H1 (cell line): ENCODE measurements around the gene COMMD2. TPM values are rescaled to one million over a fixed set of nuclear protein-coding genes. Genes with fewer than 3 reads are reported as not detected.

Experiments used
- CTCF ChIA-PET: fragments of 300-600 bp; sonication (Branson Sonifier 250); formaldehyde crosslinking; loops from one replicate; lab custom pipeline; 2021; ENCODE audit not compliant: partially characterized antibody; lab: Charles Lee
- POLR2A ChIA-PET: fragments of 300-600 bp; sonication (Branson Sonifier 250); formaldehyde crosslinking; loops from one replicate; lab custom pipeline; 2021; ENCODE audit warnings: inconsistent platforms; ENCODE audit not compliant: partially characterized antibody; lab: Charles Lee
- DNase-seq, 2 experiments: peaks; one replicate each; pipeline versions ENCODE4 v3.0.0 to v3.0.0-alpha.2; 2010 to 2022; ENCODE audit warnings: low spot score in 2 of 2, low read depth in 1 of 2, mixed read lengths in 1 of 2
- FAIRE-seq: peaks from 2 replicates; lab custom pipeline; 2011; peaks lifted over from hg19 to GRCh38; lab: Jason Lieb, UNC
- H2AFZ ChIP-seq: 2 replicates; pipeline ENCODE4 v1.8.1; 2012; ENCODE audit warnings: low read length, inconsistent platforms
- H2AK5ac ChIP-seq: 2 replicates; pipeline ENCODE4 v1.6.1; 2013; ENCODE audit warnings: low read depth, low read length
- H2BK120ac ChIP-seq: replicated peaks from 2 replicates; pipeline ENCODE3; 2013; ENCODE audit warnings: low read depth, low read length, inconsistent platforms
- H2BK12ac ChIP-seq: 2 replicates; pipeline ENCODE4 v1.6.1; 2013; ENCODE audit warnings: low read depth, low read length
- H2BK15ac ChIP-seq: 2 replicates; pipeline ENCODE4 v1.6.1; 2013; ENCODE audit warnings: low read length
- H2BK20ac ChIP-seq: 2 replicates; pipeline ENCODE4 v1.6.1; 2013; ENCODE audit warnings: low read length
- H2BK5ac ChIP-seq: 2 replicates; pipeline ENCODE4 v1.6.1; 2013; ENCODE audit warnings: low read depth, low read length
- H3K14ac ChIP-seq: 2 replicates; pipeline ENCODE4 v1.6.1; 2013; ENCODE audit warnings: inconsistent platforms; ENCODE audit not compliant: insufficient read length
- H3K18ac ChIP-seq: 2 replicates; pipeline ENCODE4 v1.6.1; 2013; ENCODE audit warnings: low read length; ENCODE audit errors: extremely low read depth
- H3K23ac ChIP-seq: 2 replicates; pipeline ENCODE4 v1.6.1; 2013; ENCODE audit warnings: inconsistent platforms; ENCODE audit not compliant: insufficient read length
- H3K23me2 ChIP-seq: 2 replicates; pipeline ENCODE4 v1.6.1; 2013; ENCODE audit warnings: low read depth, low read length
- H3K27ac ChIP-seq: 2 replicates; pipeline ENCODE4 v1.6.1; 2011; ENCODE audit warnings: low read depth, low read length, inconsistent platforms
- H3K27me3 ChIP-seq, 4 experiments: replicated peaks in 1 of 4; 1 replicate in 1 of 4; 2 replicates in 3 of 4; pipeline versions ENCODE4 v1.6.1 to v1.8.1; 2011 to 2013; ENCODE audit warnings: low read length in 3 of 4, mild to moderate bottlenecking in 3 of 4, inconsistent platforms in 2 of 4, mixed read lengths in 2 of 4, moderate library complexity in 1 of 4; ENCODE audit not compliant: control insufficient read depth in 3 of 4, insufficient read depth in 3 of 4; ENCODE audit errors: extremely low read depth in 1 of 4
- H3K36me3 ChIP-seq, 4 experiments: 2 replicates each; pipeline versions ENCODE4 v1.6.1 to v1.8.1; 2011 to 2013; ENCODE audit warnings: mild to moderate bottlenecking in 4 of 4, low read length in 3 of 4, moderate library complexity in 2 of 4, control low read depth in 1 of 4, inconsistent platforms in 1 of 4; ENCODE audit not compliant: insufficient read depth in 4 of 4, control insufficient read depth in 2 of 4
- H3K4ac ChIP-seq: replicated peaks from 2 replicates; pipeline ENCODE3; 2013; ENCODE audit warnings: low read length, low read depth, mixed read lengths, inconsistent platforms; ENCODE audit not compliant: insufficient read length
- H3K4me1 ChIP-seq, 4 experiments: replicated peaks in 1 of 4; 1 replicate in 1 of 4; 2 replicates in 3 of 4; pipeline versions ENCODE4 v1.6.1 to v1.8.1; 2011 to 2013; ENCODE audit warnings: low read length in 3 of 4, inconsistent platforms in 2 of 4, mixed read lengths in 1 of 4; ENCODE audit not compliant: insufficient read depth in 4 of 4, control insufficient read depth in 3 of 4
- H3K4me2 ChIP-seq, 2 experiments: 2 replicates each; pipeline versions ENCODE4 v1.6.1 to v1.8.1; 2011 to 2013; ENCODE audit warnings: low read depth in 2 of 2, low read length in 2 of 2, control low read depth in 1 of 2, inconsistent platforms in 1 of 2, mild to moderate bottlenecking in 1 of 2; ENCODE audit not compliant: insufficient read depth in 1 of 2
- H3K4me3 ChIP-seq, 4 experiments: fragments of 200-600, 300-600 bp in 1 of 4; sonication (generic), shearing (Covaris generic), sonication (Bioruptor Twin) in 1 of 4; 2 replicates each; pipeline versions ENCODE4 v1.5.1 to v1.8.1; 2011 to 2016; ENCODE audit warnings: low read length in 4 of 4, low read depth in 3 of 4, control low read depth in 2 of 4, inconsistent platforms in 2 of 4, mild to moderate bottlenecking in 2 of 4, mixed read lengths in 1 of 4, moderate library complexity in 1 of 4; ENCODE audit not compliant: insufficient read depth in 2 of 4; ENCODE audit errors: extremely low read depth in 1 of 4
- H3K56ac ChIP-seq: replicated peaks from 2 replicates; pipeline ENCODE3; 2013; ENCODE audit warnings: low read depth, mild to moderate bottlenecking, mixed read lengths, low read length, inconsistent platforms; ENCODE audit not compliant: insufficient read length
- H3K79me1 ChIP-seq: 2 replicates; pipeline ENCODE4 v1.6.1; 2013; ENCODE audit warnings: low read depth, low read length, control low read depth
- H3K79me2 ChIP-seq, 2 experiments: 2 replicates each; pipeline versions ENCODE4 v1.6.1 to v1.8.1; 2012 to 2013; ENCODE audit warnings: low read length in 2 of 2, mild to moderate bottlenecking in 2 of 2, inconsistent platforms in 1 of 2; ENCODE audit not compliant: insufficient read depth in 2 of 2, control insufficient read depth in 1 of 2
- H3K9ac ChIP-seq, 4 experiments: replicated peaks in 1 of 4; 1 replicate in 1 of 4; 2 replicates in 3 of 4; pipeline versions ENCODE4 v1.6.1 to v1.8.1; 2011 to 2013; ENCODE audit warnings: low read depth in 3 of 4, low read length in 3 of 4, control low read depth in 2 of 4, mild to moderate bottlenecking in 2 of 4, moderate library complexity in 2 of 4, inconsistent platforms in 1 of 4; ENCODE audit errors: extremely low read depth in 1 of 4
- H3K9me3 ChIP-seq, 2 experiments: 2 replicates each; pipeline versions ENCODE4 v1.6.1 to v1.8.1; 2012 to 2013; ENCODE audit warnings: mild to moderate bottlenecking in 2 of 2, moderate library complexity in 2 of 2, control low read depth in 1 of 2, inconsistent platforms in 1 of 2, low read depth in 1 of 2, low read length in 1 of 2, mixed read lengths in 1 of 2; ENCODE audit not compliant: insufficient read depth in 2 of 2
- H4K20me1 ChIP-seq, 2 experiments: replicated peaks in 1 of 2; 2 replicates each; pipeline versions ENCODE3 to v1.8.1; 2011 to 2013; ENCODE audit warnings: inconsistent platforms in 2 of 2, low read length in 2 of 2, mild to moderate bottlenecking in 1 of 2; ENCODE audit not compliant: insufficient read depth in 2 of 2, control insufficient read depth in 1 of 2
- H4K5ac ChIP-seq: 2 replicates; pipeline ENCODE4 v1.6.1; 2013; ENCODE audit warnings: low read length, low read depth, mixed read lengths, inconsistent platforms; ENCODE audit not compliant: insufficient read length
- H4K8ac ChIP-seq: 2 replicates; pipeline ENCODE4 v1.8.0; 2013; ENCODE audit warnings: mild to moderate bottlenecking, moderate library complexity, low read length, inconsistent platforms; ENCODE audit not compliant: insufficient read depth; ENCODE audit errors: extremely low read depth
- H4K91ac ChIP-seq: replicated peaks from 2 replicates; pipeline ENCODE3; 2013; ENCODE audit warnings: low read length, mixed read lengths, inconsistent platforms; ENCODE audit not compliant: insufficient read length
- ATF3 ChIP-seq: IDR thresholded peaks from 2 replicates; pipeline ENCODE4 v1.6.1; 2011; ENCODE audit warnings: low read depth, mild to moderate bottlenecking, low read length; ENCODE audit not compliant: insufficient read depth
- MAX ChIP-seq: IDR thresholded peaks from 2 replicates; pipeline ENCODE4 v1.6.1; 2012; ENCODE audit warnings: inconsistent platforms
- RBBP5 ChIP-seq: IDR thresholded peaks from 2 replicates; pipeline ENCODE4 v1.7.1; 2012; ENCODE audit warnings: low read depth, mild to moderate bottlenecking, inconsistent platforms, low read length, moderate library complexity, borderline replicate concordance
- TEAD4 ChIP-seq: IDR thresholded peaks from 2 replicates; pipeline ENCODE4 v1.6.1; 2012; ENCODE audit warnings: low read depth, low read length, inconsistent platforms, mixed read lengths
- WGBS, 2 experiments: shearing (Covaris generic) in 1 of 2; methylation state at CpG; one replicate each; pipeline versions ENCODE4 v1.1.6 to v1.1.7; 2013 to 2015; ENCODE audit warnings: low lambda C conversion rate in 2 of 2, mixed read lengths in 2 of 2, inconsistent platforms in 1 of 2, low coverage in 1 of 2, missing lambda C conversion rate in 1 of 2; ENCODE audit not compliant: insufficient replicate concordance in 2 of 2, insufficient coverage in 1 of 2, insufficient read length in 1 of 2; ENCODE audit errors: extremely low coverage in 1 of 2, missing lambda C conversion rate in 1 of 2; 5-methylcytosine and 5-hydroxymethylcytosine counted together
- polyA plus RNA-seq, 7 experiments: library from polyadenylated mRNA; depleted of rRNA in 3 of 7; stranded (reverse) in 5 of 7; unstranded in 2 of 7; fragments of >200 nt in 5 of 7; fragments of 200-250 nt in 2 of 7; gene quantifications; 1 replicate in 5 of 7; 2 replicates in 1 of 7; 4 replicates in 1 of 7; pipeline versions ENCODE4 v1.2.1 to v1.2.3, GENCODE V29; 2011 to 2013; ENCODE audit warnings: missing spikeins in 2 of 7, mixed read lengths in 2 of 7
- total RNA-seq: library from RNA; stranded (reverse); fragmentation: NEBNext Ultra II Directional; extraction: Animal tissue kit (Norgen Biotek cat#: 25700); gene quantifications from 2 replicates; pipeline ENCODE4 v1.2.1, GENCODE V29; 2021

Gene COMMD2
- total and polyA plus RNA-seq, 2 of the 8 experiments (the other 6 are each of a cell fraction or from before 2014, with no cell fraction given) = 20.2 to 57.2 TPM

- Histone ChIP-seq H2BK12ac (no peak overlapping the region), H3K4ac (no peak overlapping the region), H3K27ac (no peak overlapping the region), H2AFZ (peak overlapping the region; percentile 68; the same call in 1 of the 2 replicates), H3K23ac (no peak overlapping the region), H4K20me1 (no peaks in the 10 kb centered on the region), H3K14ac (no peak overlapping the region), H4K8ac (no peak overlapping the region), H2BK120ac (no peak overlapping the region), H2AK5ac (no peak overlapping the region), H3K27me3 (no peaks in the 10 kb centered on the region; a peak in 1 of 7 replicates), H3K79me1 (no peaks in the 10 kb centered on the region), H3K23me2 (no peaks in the 10 kb centered on the region), H3K9me3 (no peaks in the 10 kb centered on the region), H2BK15ac (no peak overlapping the region), H3K4me3 (no peak overlapping the region), H3K4me2 (no peak overlapping the region), H4K91ac (no peak overlapping the region), H3K4me1 (no peaks in the 10 kb centered on the region), H3K79me2 (no peaks in the 10 kb centered on the region), H3K9ac (no peak overlapping the region), H3K18ac (no peak overlapping the region), H2BK20ac (no peak overlapping the region), H4K5ac (no peak overlapping the region), H2BK5ac (no peak overlapping the region; the same call in 1 of the 2 replicates), H3K56ac (no peak overlapping the region), H3K36me3 (no peaks in the 10 kb centered on the region)
- DNase-seq (no peak), FAIRE-seq (no peak)
- 0 out of 2 replicates have a peak, but pooled peaks have one; percentile 62 for TF ChIP-seq RBBP5
- TF ChIP-seq MAX = no peak
- peak; percentile 72; the same call in 1 of the 2 replicates for TF ChIP-seq TEAD4
- no peak for TF ChIP-seq ATF3
- WGBS, 2 experiments = 72% methylated on average over 2 of the region's 2 CpGs; no CpG with 5 or more reads in 1 of the 2 experiments
- CTCF ChIA-PET = interaction anchor here (0.9 to 11.0 kb wide), 24 partner anchors 7 to 321 kb away, joined by 3 to 103 read pairs (median 12); partner anchors contain the start of genes ANKUB1 and COMMD2
- POLR2A ChIA-PET = interaction anchor here (0.9 kb wide), 1 partner anchor 36 kb away, joined by 3 read pairs; no protein-coding TSS in a partner anchor
Observed at GRCh38 chr3:149772861-149773260, 20.6 kb upstream of the COMMD2 start.
